ENCODE data around the gene ENTREP1. TPM values are rescaled to one million over a fixed set of nuclear protein-coding genes. Genes with fewer than 3 reads are reported as not detected.

Gene ENTREP1
- total RNA-seq, 4 donors from 2014 or later: 2.3 to 6.3 (median 3.7) TPM

GRCh38 chr9:69382135-69382534, 57.1 kb downstream of the ENTREP1 start:
- no peak overlapping the region for H3K4me3 ChIP-seq
- H3K27ac ChIP-seq: no peak overlapping the region
- H3K9me3 ChIP-seq: no peaks in the 10 kb centered on the region
- TF ChIP-seq EP300 (IDR thresholded peaks at IDR 0.05) (no peak), POLR2A (IDR thresholded peaks at IDR 0.05) (no peak), CTCF (IDR thresholded peaks at IDR 0.05) (no peak)
- peaks cover 0 to 2% (median 0%) of the 10 kb centered on the region in 4 donors for H3K4me1 ChIP-seq
- H3K27me3 ChIP-seq: no peaks in the 10 kb centered on the region
- H3K36me3 ChIP-seq: no peaks in the 10 kb centered on the region
- 34 to 52% methylated on average over 3 to 4 of the region's 4 CpGs for WGBS, 2 donors
- no peak for DNase-seq (ENCODE audit: low spot score in 2 of 2)

- DNase-seq (ENCODE audit: low spot score in 2 of 2): no peak
- 61 to 69% methylated on average over 6 of the region's 6 CpGs for WGBS, 2 donors
- no peak for TF ChIP-seq POLR2A (IDR thresholded peaks at IDR 0.05)
- no peak for TF ChIP-seq CTCF (IDR thresholded peaks at IDR 0.05)
- TF ChIP-seq EP300 (IDR thresholded peaks at IDR 0.05): no peak
- H3K9me3 ChIP-seq: no peaks in the 10 kb centered on the region
- H3K27ac ChIP-seq: no peak overlapping the region
- H3K4me1 ChIP-seq: no peaks in the 10 kb centered on the region
- no peak overlapping the region for H3K4me3 ChIP-seq
- no peaks in the 10 kb centered on the region for H3K36me3 ChIP-seq
- no peaks in the 10 kb centered on the region for H3K27me3 ChIP-seq
Observed at GRCh38 chr9:69385581-69386033, 60.6 kb downstream of the ENTREP1 start.

- no peaks in the 10 kb centered on the region for H3K36me3 ChIP-seq
- no peak for DNase-seq (ENCODE audit: low spot score in 2 of 2)
- 87 to 92% methylated on average over 4 of the region's 4 CpGs for WGBS, 2 donors
- TF ChIP-seq EP300 (IDR thresholded peaks at IDR 0.05): no peak
- no peak for TF ChIP-seq POLR2A (IDR thresholded peaks at IDR 0.05)
- TF ChIP-seq CTCF (IDR thresholded peaks at IDR 0.05): no peak
- H3K27me3 ChIP-seq: no peaks in the 10 kb centered on the region
- no peaks in the 10 kb centered on the region for H3K9me3 ChIP-seq
- H3K4me3 ChIP-seq: no peak overlapping the region
- peaks cover 0 to 5% (median 0%) of the 10 kb centered on the region in 4 donors for H3K4me1 ChIP-seq
- H3K27ac ChIP-seq: no peak overlapping the region
Observed at GRCh38 chr9:69386651-69387050, 61.6 kb downstream of the ENTREP1 start.

GRCh38 chr9:69388596-69388995, 63.6 kb downstream of the ENTREP1 start:
- TF ChIP-seq CTCF (IDR thresholded peaks at IDR 0.05) (no peak), EP300 (IDR thresholded peaks at IDR 0.05) (no peak), POLR2A (IDR thresholded peaks at IDR 0.05) (no peak)
- peaks cover 0 to 16% (median 0%) of the 10 kb centered on the region in 4 donors for H3K4me1 ChIP-seq
- no peak overlapping the region for H3K27ac ChIP-seq
- no peaks in the 10 kb centered on the region for H3K27me3 ChIP-seq
- no peaks in the 10 kb centered on the region for H3K36me3 ChIP-seq
- no peaks in the 10 kb centered on the region for H3K9me3 ChIP-seq
- no peak for DNase-seq (ENCODE audit: low spot score in 2 of 2)
- 90 to 93% methylated on average over 3 of the region's 3 CpGs for WGBS, 2 donors
- H3K4me3 ChIP-seq: no peak overlapping the region

- no peak overlapping the region for H3K4me3 ChIP-seq
- no peaks in the 10 kb centered on the region for H3K9me3 ChIP-seq
- no peak overlapping the region for H3K27ac ChIP-seq
- no peaks in the 10 kb centered on the region for H3K36me3 ChIP-seq
- TF ChIP-seq EP300 (IDR thresholded peaks at IDR 0.05) (no peak), POLR2A (IDR thresholded peaks at IDR 0.05) (no peak), CTCF (IDR thresholded peaks at IDR 0.05) (no peak)
- H3K4me1 ChIP-seq: peaks cover 0 to 16% (median 0%) of the 10 kb centered on the region in 4 donors
- DNase-seq (ENCODE audit: low spot score in 2 of 2): no peak
- WGBS, 2 donors: 82 to 93% methylated on average over 4 of the region's 4 CpGs
- H3K27me3 ChIP-seq: no peaks in the 10 kb centered on the region
Observed at GRCh38 chr9:69389437-69389995, 64.5 kb downstream of the ENTREP1 start.
